H1 (cell line): ENCODE results near the gene PRKG2. TPM values are rescaled to one million over a fixed set of nuclear protein-coding genes. Genes with fewer than 3 reads are reported as not detected.

Experiments used
- ASH2L ChIP-seq: fragments of 200-600, 300-600 bp; sonication (generic); IDR thresholded peaks from one replicate; pipeline ENCODE4 v1.7.1; 2017; ENCODE audit warnings: low read length
- BACH1 ChIP-seq: IDR thresholded peaks from 2 replicates; pipeline ENCODE4 v1.6.1; 2012; ENCODE audit warnings: low read length, improper control_type of control experiment
- CEBPB ChIP-seq: IDR thresholded peaks from 2 replicates; pipeline ENCODE4 v1.6.1; 2012; ENCODE audit warnings: low read depth, low read length
- GTF2F1 ChIP-seq: IDR thresholded peaks from 2 replicates; pipeline ENCODE4 v1.6.1; 2012; ENCODE audit warnings: low read depth, low read length, improper control_type of control experiment, borderline replicate concordance
- HDAC2 ChIP-seq, 2 experiments: fragments of 300-600 bp in 1 of 2; sonication (generic) in 1 of 2; IDR thresholded peaks; 2 replicates each; pipeline ENCODE4 v1.6.1; 2011 to 2012; ENCODE audit warnings: low read depth in 2 of 2, low read length in 2 of 2, mild to moderate bottlenecking in 2 of 2, moderate library complexity in 2 of 2, borderline replicate concordance in 1 of 2, inconsistent platforms in 1 of 2
- JUND ChIP-seq: IDR thresholded peaks from 2 replicates; pipeline ENCODE4 v1.6.1; 2011; ENCODE audit warnings: mild to moderate bottlenecking, improper control_type of control experiment, low read length
- RFX5 ChIP-seq: IDR thresholded peaks from 2 replicates; pipeline ENCODE4 v1.6.1; 2011; ENCODE audit warnings: low read depth, low read length, improper control_type of control experiment, borderline replicate concordance
- TCF12 ChIP-seq: IDR thresholded peaks from 2 replicates; pipeline ENCODE4 v1.6.1; 2011; ENCODE audit warnings: low read depth, mild to moderate bottlenecking, low read length
- polyA plus RNA-seq, 7 experiments: library from polyadenylated mRNA; depleted of rRNA in 3 of 7; stranded (reverse) in 5 of 7; unstranded in 2 of 7; fragments of >200 nt in 5 of 7; fragments of 200-250 nt in 2 of 7; gene quantifications; 1 replicate in 5 of 7; 2 replicates in 1 of 7; 4 replicates in 1 of 7; pipeline versions ENCODE4 v1.2.1 to v1.2.3, GENCODE V29; 2011 to 2013; ENCODE audit warnings: missing spikeins in 2 of 7, mixed read lengths in 2 of 7
- total RNA-seq: library from RNA; stranded (reverse); fragmentation: NEBNext Ultra II Directional; extraction: Animal tissue kit (Norgen Biotek cat#: 25700); gene quantifications from 2 replicates; pipeline ENCODE4 v1.2.1, GENCODE V29; 2021
- TF ChIP-seq, protein P1 (sequence below): IDR thresholded peaks from 2 replicates; pipeline ENCODE4 v1.6.1; 2012; ENCODE audit warnings: inconsistent platforms

The PRKG2 gene
- total and polyA plus RNA-seq, 2 of the 8 experiments (the other 6 are each of a cell fraction or from before 2014, with no cell fraction given), result 0.45 to 1.2 TPM

DNA sequence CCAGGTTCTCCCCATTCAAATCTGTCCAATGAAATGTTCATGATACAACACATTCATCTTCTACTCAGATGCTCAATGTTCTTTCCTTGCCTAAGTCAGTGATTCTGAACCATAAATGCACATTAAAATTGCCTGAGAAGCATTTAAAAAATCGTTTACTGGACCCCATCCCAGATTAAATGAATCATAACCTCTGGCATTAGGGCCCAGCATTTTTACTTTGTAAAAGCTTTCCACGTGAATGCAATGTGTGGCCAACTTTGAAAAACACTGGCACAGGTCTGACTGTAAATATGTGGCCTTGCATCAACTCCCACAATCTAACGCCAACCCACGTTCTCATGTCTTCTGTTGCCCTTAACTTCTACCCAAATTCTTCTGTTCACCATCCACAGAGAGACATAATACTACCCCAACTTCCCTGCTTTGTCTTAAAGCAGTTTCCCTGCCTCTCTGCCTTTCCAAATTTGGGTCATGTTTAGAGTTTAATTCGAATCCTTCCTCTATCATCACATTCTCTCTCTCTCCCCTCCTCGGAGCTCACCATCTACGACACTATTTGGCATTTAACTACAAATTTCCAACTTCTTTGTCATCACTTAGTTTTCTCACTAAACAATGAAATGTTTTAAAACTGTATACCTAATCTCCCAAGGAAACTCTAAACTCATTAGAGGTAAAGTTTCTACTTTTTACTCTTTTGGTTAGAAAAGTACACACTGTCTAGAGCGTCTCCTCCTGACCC, 78.7 kb downstream of the PRKG2 start (continued):
- TF ChIP-seq HDAC2 (IDR thresholded peaks at IDR 0.05; ENCODE audit: borderline replicate concordance in 1 of 2, low read depth in 2 of 2, low read length in 2 of 2) (no peak), RFX5 (no peak), GTF2F1 (no peak), JUND (no peak), BACH1 (no peak), CEBPB (no peak), ASH2L (no peak), TCF12 (no peak)
- TF ChIP-seq, protein P1, sequence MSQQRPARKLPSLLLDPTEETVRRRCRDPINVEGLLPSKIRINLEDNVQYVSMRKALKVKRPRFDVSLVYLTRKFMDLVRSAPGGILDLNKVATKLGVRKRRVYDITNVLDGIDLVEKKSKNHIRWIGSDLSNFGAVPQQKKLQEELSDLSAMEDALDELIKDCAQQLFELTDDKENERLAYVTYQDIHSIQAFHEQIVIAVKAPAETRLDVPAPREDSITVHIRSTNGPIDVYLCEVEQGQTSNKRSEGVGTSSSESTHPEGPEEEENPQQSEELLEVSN, result no peak
